GM12864 (cell line): Measurements from ENCODE around the gene TTYH3.
"Not testable (repeated sequence)": the region's sequence is repeated elsewhere in the genome, so short reads cannot be mapped to it uniquely, and the experiment has no call there.

Source experiments
- DNase-seq: peaks from one replicate; pipeline ENCODE4 v3.0.0-alpha.2; 2011; ENCODE audit warnings: low read depth
- H3K4me3 ChIP-seq: 2 replicates; pipeline ENCODE4 v1.5.1; 2011; ENCODE audit warnings: mild to moderate bottlenecking, low read depth, low read length, control low read depth
- TF ChIP-seq, protein P1 (sequence below): IDR thresholded peaks from 2 replicates; pipeline ENCODE4 v1.5.1; 2011; ENCODE audit warnings: low read depth, mild to moderate bottlenecking, moderate library complexity, low read length, control low read depth, inconsistent platforms; ENCODE audit errors: missing control alignments

TTYH3 gene

GRCh38 chr7:2687881-2688318 lies 56.1 kb downstream of the TTYH3 start, which contains the start of gene AMZ1:
Gene AMZ1, plus strand, starts transcription at chr7:2688202. Its CDS starts 12,250 bp downstream, at chr7:2700452.
- no peak for DNase-seq
- TF ChIP-seq, protein P1, sequence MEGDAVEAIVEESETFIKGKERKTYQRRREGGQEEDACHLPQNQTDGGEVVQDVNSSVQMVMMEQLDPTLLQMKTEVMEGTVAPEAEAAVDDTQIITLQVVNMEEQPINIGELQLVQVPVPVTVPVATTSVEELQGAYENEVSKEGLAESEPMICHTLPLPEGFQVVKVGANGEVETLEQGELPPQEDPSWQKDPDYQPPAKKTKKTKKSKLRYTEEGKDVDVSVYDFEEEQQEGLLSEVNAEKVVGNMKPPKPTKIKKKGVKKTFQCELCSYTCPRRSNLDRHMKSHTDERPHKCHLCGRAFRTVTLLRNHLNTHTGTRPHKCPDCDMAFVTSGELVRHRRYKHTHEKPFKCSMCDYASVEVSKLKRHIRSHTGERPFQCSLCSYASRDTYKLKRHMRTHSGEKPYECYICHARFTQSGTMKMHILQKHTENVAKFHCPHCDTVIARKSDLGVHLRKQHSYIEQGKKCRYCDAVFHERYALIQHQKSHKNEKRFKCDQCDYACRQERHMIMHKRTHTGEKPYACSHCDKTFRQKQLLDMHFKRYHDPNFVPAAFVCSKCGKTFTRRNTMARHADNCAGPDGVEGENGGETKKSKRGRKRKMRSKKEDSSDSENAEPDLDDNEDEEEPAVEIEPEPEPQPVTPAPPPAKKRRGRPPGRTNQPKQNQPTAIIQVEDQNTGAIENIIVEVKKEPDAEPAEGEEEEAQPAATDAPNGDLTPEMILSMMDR = no peak
- H3K4me3 ChIP-seq = peak within 1 kb of the TSS; percentile 43

DNA sequence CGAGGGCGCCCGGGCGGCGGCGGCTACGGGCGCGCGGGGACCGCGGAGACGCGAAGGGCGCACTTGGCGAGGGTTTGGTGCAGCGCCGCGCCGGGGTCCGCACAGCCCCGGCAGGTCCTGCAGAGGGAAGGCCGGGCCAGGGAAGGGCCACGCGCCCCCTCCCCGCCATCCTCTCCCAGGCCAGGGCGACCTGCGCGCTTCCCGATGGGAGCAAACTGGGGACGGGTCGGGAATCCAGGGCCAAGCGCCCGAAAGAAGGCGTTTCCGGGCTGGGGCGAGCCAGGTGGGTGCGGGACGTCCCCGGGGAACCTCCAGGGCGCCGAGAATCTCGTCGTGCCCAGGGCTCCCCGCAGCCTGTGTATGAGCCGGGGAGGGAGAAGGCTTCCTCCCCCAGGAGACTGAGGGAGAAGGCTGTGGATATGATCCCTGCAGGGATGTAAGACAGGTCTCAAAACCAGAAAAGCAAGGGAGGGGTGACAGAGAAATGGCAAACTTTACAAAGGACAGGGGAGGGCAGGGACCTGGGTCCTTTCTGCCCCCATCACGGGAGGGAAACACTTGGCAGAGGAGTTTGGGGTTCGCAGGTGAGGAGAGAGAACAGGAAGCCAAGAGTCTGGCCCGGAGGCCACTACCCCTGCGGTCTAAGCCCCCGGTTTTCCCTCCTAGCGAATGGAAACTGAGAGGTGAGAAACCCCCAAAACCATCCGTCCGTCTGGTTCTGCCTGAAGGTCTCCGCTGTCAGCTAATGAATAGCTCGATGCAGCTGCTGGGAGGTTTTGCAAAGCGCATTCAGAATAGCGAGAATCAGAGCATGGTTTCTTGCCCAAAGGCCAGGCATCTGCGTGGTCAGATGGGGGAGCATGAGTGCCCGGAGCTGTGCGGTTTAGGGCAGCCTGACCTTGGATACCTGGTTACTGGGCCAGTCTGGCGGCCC lies 56.9 kb downstream of the TTYH3 start:
- peak; percentile 69 for DNase-seq
- TF ChIP-seq, protein P1 = no peak
- peak overlapping the region; percentile 43 for H3K4me3 ChIP-seq

DNA sequence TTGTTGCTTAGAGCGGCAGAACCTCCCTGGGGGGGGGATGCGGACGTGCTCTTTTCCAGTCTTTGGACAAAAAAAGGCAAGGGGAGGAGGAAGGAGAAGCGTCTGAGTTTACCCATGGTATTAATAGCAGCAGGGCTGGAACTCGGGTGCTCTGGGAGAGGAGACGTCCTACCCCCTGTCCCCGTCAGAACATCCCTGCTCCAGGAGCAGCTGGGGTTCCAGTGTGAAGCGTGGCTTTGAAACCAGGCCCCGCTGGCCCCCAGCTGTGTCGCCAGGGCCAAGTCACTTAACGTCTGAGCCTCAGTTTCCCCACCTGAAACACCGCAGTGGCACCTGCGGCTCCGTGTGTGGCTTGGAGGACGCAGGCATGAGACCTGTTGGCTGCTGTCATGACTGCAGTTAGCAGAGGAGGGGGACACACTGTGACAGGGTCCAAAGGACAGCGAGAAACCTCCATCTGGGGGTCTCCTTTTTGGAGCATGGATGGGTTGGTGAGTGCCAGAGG lies 57.6 kb downstream of the TTYH3 start:
- no peak for DNase-seq
- H3K4me3 ChIP-seq = peak overlapping the region; percentile 7
- TF ChIP-seq, protein P1 = no peak

DNA sequence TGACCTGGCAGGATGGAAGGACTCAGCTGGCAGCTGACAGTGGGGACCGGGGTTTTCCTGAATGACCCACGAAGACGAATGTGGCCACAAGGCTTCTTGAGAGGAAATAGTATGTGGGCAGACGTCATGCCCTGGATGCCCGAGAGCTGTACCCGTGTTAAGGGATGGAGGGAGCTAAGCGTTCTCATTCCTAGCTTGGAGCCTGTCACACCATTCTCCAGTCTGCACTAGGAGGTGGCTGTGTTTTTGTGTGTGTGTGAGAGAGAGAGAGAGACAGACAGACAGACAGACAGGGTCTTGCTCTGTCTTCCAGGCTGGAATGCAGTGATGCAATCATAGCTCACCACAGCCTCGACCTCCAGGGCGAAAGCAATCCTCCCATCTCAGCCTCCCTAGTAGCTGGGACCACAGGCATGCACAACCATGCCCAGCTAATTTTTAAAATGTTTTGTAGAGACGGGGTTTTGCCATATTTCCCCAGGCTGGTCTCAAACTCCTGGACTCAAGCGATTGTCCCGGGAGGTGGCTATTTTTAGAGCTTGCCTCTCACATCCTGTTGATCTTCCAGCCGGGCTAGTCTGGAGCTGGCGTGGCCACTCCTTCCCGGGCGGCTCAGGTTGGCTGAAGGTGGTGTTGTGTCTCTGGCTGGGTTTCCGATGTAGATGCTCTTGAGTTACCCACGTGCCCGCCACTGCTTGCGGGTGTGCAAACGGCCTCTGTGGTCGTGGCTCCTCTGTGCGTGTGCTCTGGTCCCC lies 58.3 kb downstream of the TTYH3 start:
- DNase-seq = no peak
- no peak overlapping the region for H3K4me3 ChIP-seq
- TF ChIP-seq, protein P1 = no peak

- DNase-seq = no peak
- H3K4me3 ChIP-seq = no peak overlapping the region
- TF ChIP-seq, protein P1 = no peak
Measured at GRCh38 chr7:2691011-2691707, 59.4 kb downstream of the TTYH3 start.

DNA sequence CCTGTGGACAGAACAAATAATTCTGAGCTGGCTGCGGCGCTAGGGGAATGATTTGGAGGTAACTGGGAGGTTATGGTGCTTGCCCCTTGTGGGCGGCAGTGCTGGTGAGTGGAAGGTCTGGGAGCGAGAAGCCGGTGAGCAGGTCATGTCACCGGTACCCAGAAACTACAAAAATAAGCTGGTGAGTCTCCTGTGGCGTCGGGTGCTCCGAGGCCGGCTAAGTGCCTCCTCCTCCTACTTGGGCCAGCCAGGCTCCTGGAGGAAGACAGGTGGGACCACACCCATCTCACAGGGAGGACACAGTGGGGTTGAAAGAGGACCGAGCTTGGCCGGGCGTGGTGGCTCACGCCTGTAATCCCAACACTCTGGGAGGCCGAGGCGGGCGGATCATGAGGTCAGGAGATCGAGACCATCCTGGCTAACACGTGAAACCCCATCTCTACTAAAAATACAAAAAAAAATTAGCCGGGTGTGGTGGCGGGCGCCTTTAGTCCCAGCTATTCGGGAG lies 60.2 kb downstream of the TTYH3 start:
- not testable (repeated sequence) for DNase-seq, H3K4me3 ChIP-seq
